HCT116 (cell line): ENCODE measurements around the gene SORCS2.

Source experiments
- CTCF ChIP-seq, 3 experiments: fragments of 200-600 bp in 1 of 3; sonication (generic) in 1 of 3; IDR thresholded peaks in 2 of 3; conservative IDR thresholded peaks in 1 of 3; 2 replicates each; pipeline ENCODE4 v1.5.1; 2012 to 2017; ENCODE audit warnings: low read depth in 2 of 3, low read length in 2 of 3, antibody characterized with exemption in 1 of 3, borderline replicate concordance in 1 of 3, control low read depth in 1 of 3, mild to moderate bottlenecking in 1 of 3, mixed read lengths in 1 of 3, mixed run types in 1 of 3, moderate library complexity in 1 of 3; ENCODE audit not compliant: insufficient read depth in 1 of 3
- POLR2A ChIP-seq: IDR thresholded peaks from 2 replicates; pipeline ENCODE4 v1.7.0; 2011; ENCODE audit warnings: borderline replicate concordance; ENCODE audit not compliant: insufficient read depth, insufficient read length; ENCODE audit errors: extremely low read depth
- ZNF274 ChIP-seq: fragments of 200-500 bp; sonication (Bioruptor generic); IDR thresholded peaks from 2 replicates; pipeline ENCODE4 v1.6.1; 2014; ENCODE audit warnings: mild to moderate bottlenecking, low read depth, low read length, inconsistent platforms

DNA sequence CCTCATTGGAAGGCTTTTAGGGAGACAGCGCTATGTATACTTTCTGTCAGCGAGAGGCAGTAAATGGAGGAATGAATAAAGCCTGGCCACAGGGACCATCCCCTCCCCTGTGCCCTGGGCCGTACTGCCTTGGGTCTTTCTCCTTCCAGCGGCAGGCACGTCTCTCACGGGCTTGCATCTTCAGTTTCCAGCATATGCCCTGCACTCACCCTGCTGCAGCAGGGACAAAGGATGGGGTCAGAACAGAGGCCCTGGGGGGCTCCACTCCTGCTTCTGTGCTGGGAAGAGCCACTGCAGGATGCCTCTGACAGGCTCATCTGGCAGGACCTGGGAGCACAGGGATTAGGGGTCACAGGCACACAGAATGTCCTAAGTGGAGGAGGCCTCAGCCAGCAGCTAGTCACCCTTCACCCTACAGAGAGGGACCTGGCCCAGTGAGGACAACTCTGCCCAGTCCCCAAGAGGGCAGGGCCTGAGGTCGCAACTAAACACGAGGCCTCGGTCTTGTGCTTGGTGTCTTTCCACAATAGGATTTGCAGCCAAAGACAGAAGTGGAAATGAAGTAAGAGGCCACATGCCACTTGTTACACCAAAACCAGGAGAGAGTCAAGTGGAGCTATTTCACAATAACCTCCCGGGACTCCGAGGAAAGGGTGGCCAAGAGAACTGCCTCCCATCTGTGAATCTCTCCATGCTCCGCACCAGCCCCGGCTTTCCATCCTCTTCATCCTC, 596.5 kb downstream of the SORCS2 start:
- TF ChIP-seq ZNF274 = no peak
- TF ChIP-seq POLR2A = no peak
- no peak for TF ChIP-seq CTCF (IDR thresholded peaks at IDR 0.05 in 2 of 3, conservative IDR thresholded peaks at IDR 0.05 in 1 of 3; ENCODE audit: borderline replicate concordance in 1 of 3, insufficient read depth in 1 of 3, low read depth in 2 of 3, low read length in 2 of 3)
